ENCODE measurements around the gene FGD6. TPM values are rescaled to one million over a fixed set of nuclear protein-coding genes. Genes with fewer than 3 reads are reported as not detected.
"Not testable (repeated sequence)": the region's sequence is repeated elsewhere in the genome, so short reads cannot be mapped to it uniquely, and the experiment has no call there.

FGD6 gene
- total RNA-seq, 6 experiments from 2014 or later = 3.5 to 7.8 (median 5.1) TPM

DNA sequence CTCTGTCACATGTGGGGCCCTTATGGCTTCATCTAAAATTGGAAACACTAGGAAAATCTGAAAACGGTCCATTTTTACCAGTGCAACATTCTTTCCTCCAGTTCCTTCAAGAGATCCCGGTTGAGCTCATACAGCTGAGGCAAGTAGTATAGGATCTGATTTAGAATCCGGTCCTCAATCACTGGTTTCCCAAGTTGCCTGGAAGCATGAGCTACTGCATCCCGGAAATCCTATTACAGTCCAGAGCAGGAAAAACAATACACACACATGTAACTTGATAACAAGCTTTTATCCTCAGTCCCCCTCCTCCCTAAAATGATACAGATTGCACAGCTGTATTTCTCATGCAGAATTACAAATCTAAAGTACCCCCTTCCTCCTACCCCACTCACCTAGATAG, 76.0 kb downstream of the FGD6 start:
- no peak for TF ChIP-seq POLR2A (IDR thresholded peaks at IDR 0.05)
- TF ChIP-seq, protein P1, sequence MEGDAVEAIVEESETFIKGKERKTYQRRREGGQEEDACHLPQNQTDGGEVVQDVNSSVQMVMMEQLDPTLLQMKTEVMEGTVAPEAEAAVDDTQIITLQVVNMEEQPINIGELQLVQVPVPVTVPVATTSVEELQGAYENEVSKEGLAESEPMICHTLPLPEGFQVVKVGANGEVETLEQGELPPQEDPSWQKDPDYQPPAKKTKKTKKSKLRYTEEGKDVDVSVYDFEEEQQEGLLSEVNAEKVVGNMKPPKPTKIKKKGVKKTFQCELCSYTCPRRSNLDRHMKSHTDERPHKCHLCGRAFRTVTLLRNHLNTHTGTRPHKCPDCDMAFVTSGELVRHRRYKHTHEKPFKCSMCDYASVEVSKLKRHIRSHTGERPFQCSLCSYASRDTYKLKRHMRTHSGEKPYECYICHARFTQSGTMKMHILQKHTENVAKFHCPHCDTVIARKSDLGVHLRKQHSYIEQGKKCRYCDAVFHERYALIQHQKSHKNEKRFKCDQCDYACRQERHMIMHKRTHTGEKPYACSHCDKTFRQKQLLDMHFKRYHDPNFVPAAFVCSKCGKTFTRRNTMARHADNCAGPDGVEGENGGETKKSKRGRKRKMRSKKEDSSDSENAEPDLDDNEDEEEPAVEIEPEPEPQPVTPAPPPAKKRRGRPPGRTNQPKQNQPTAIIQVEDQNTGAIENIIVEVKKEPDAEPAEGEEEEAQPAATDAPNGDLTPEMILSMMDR (IDR thresholded peaks at IDR 0.05) = no peak
- Histone ChIP-seq H3K36me3 (no peaks in the 10 kb centered on the region), H3K9me3 (no peaks in the 10 kb centered on the region), H3K27ac (no peak overlapping the region), H3K4me3 (no peak overlapping the region), H3K4me1 (peaks cover 0 to 9% (median 0%) of the 10 kb centered on the region in 4 donors), H3K27me3 (no peaks in the 10 kb centered on the region)
- intact Hi-C loops (cut with DNase I) = no loop called here
- WGBS (ENCODE audit: insufficient coverage, low coverage, low lambda C conversion rate, missing lambda C conversion rate) = 65% methylated on average over 3 of the region's 4 CpGs
- DNase-seq = no peak
- ATAC-seq = peak; percentile 34 to 74 (median 54)

DNA sequence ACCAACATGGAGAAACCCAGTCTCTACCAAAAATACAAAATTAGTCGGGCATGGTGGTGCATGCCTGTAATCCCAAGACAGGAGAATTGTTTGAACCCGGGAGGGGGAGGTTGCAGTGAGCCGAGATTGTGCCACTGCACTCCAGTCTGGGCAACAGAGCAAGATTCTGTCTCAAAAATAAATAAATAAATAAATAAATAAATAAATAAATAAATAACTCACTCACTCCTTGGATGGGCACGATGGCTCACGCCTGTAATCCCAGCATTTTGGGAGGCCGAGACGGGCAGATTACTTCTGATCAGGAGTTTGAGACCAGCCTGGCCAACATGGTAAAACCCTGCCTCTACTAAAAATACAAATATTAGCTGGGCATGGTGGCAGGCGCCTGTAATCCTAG, 79.2 kb downstream of the FGD6 start:
- 93% methylated on average over 7 of the region's 8 CpGs for WGBS (ENCODE audit: insufficient coverage, low coverage, low lambda C conversion rate, missing lambda C conversion rate)
- intact Hi-C loops (cut with DNase I) = not testable (repeated sequence)

DNA sequence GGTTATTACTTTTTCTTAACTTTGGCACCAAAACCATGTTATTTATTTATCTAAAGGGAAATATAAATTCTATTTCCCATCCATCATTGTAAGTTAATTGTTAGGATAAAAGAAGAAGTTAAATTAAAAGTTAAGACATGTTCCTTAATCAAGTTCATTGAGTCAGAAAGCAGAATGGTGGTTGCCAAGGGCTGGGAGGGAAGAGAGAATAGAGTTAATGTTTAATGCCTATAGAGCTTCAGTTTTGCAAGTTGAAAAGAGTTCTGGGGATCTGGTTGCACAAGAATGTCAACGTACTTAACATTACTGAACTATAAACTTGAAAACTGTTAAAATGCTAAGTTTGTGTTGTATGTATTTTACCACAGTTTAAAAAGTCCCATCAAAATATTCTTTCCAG, 80.7 kb downstream of the FGD6 start:
- ATAC-seq (peak in 3 of 4 donors; percentile 61 to 66 (median 64)), DNase-seq (no peak)
- intact Hi-C loops (cut with DNase I) = no loop called here
- H3K4me3 ChIP-seq = no peak overlapping the region
- no peak overlapping the region for H3K27ac ChIP-seq
- 10% methylated on average over 1 of the region's 1 CpG for WGBS (ENCODE audit: insufficient coverage, low coverage, low lambda C conversion rate, missing lambda C conversion rate)
- H3K9me3 ChIP-seq = no peaks in the 10 kb centered on the region
- peaks cover 0 to 15% (median 0%) of the 10 kb centered on the region in 4 donors for H3K4me1 ChIP-seq
- no peaks in the 10 kb centered on the region for H3K27me3 ChIP-seq
- TF ChIP-seq POLR2A (IDR thresholded peaks at IDR 0.05) = no peak
- TF ChIP-seq, protein P1 (IDR thresholded peaks at IDR 0.05) = no peak
- no peaks in the 10 kb centered on the region for H3K36me3 ChIP-seq

More for the DNA sequence above, 79.2 kb downstream of the FGD6 start:
- H3K27ac ChIP-seq, H3K27me3 ChIP-seq, H3K9me3 ChIP-seq, H3K4me3 ChIP-seq, DNase-seq, ATAC-seq, H3K36me3 ChIP-seq: not testable (repeated sequence)
- peaks cover 0 to 15% (median 0%) of the 10 kb centered on the region in 4 donors for H3K4me1 ChIP-seq

DNA sequence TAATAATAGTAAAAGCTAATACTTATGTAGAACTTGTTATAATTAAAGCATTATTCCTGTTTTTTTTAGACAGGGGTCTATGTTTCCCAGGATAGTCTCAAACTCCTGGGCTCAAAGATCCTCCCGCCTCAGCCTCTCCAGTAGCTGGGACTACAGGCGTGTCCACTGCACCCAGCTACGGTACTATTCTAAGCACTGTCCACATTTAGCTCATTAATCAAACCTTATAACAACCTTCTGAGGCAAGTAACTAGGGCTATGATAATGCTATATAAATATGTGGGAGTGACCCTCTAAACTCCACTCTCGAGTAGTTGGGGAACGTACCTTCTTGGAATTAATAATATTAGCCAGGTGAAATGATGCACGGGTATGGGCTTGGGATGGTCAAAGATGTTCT, 83.2 kb downstream of the FGD6 start:
- Histone ChIP-seq H3K36me3 (no peaks in the 10 kb centered on the region), H3K4me3 (no peak overlapping the region), H3K27ac (no peak overlapping the region), H3K4me1 (peaks cover 0 to 15% (median 0%) of the 10 kb centered on the region in 4 donors), H3K27me3 (no peaks in the 10 kb centered on the region), H3K9me3 (no peaks in the 10 kb centered on the region)
- DNase-seq = no peak
- no peak for TF ChIP-seq POLR2A (IDR thresholded peaks at IDR 0.05)
- TF ChIP-seq, protein P1 (IDR thresholded peaks at IDR 0.05) = no peak
- ATAC-seq = no peak
- 92% methylated on average over 6 of the region's 6 CpGs for WGBS (ENCODE audit: insufficient coverage, low coverage, low lambda C conversion rate, missing lambda C conversion rate)
- intact Hi-C loops (cut with DNase I) = no loop called here

DNA sequence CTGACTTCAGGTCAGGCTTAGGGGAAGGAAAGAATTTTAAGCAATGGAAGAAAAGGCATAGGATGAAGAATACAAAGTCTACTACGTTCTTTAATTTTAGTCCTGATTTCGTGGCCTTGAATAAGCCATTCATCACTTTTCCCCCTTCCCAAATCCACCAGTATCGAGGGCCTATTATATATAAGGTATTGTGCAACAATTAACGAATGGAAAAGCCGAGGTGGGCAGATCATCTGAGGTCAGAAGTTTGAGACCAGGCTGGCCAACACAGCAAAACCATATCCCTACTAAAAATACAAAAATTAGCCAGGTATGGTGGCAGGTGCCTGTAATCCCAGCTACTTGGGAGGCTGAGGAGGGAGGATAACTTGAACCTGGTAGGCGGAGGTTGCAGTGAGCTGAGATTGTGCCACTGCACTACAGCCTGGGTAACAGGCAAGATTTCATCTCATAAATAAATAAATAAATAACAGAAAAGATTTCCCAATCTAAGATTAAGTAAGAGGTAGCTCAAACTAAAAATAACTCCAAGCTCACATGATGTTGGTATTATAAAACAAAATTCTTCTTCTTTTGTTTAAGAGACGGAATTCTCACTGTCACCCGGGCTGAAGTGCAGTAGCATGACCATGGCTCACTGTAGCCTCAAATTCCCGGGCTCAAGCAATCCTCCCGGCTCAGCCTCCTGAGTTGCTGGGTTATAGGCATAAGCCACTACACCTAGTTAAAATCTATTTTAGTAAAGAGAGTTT, 85.5 kb downstream of the FGD6 start:
- peak overlapping the region in 1 of 3 donors; percentile 11 for H3K27ac ChIP-seq

More for the DNA sequence above, 85.5 kb downstream of the FGD6 start:
- peaks cover 0 to 10% (median 0%) of the 10 kb centered on the region in 4 donors for H3K4me1 ChIP-seq
- ATAC-seq (peak in 3 of 4 donors; percentile 62 to 66 (median 65)), DNase-seq (no peak)
- no peaks in the 10 kb centered on the region for H3K36me3 ChIP-seq
- H3K4me3 ChIP-seq = no peak overlapping the region
- H3K9me3 ChIP-seq = no peaks in the 10 kb centered on the region
- WGBS (ENCODE audit: insufficient coverage, low coverage, low lambda C conversion rate, missing lambda C conversion rate) = 57% methylated on average over 10 of the region's 10 CpGs
- no peaks in the 10 kb centered on the region for H3K27me3 ChIP-seq
- intact Hi-C loops (cut with DNase I) = no loop called here
- TF ChIP-seq, protein P1 (IDR thresholded peaks at IDR 0.05) = no peak
- TF ChIP-seq POLR2A (IDR thresholded peaks at IDR 0.05) = no peak

Data from right lobe of liver (tissue), 6 donors.